GM12801 (cell line): ENCODE results near the gene FAM229A.

Experiments
- CTCF ChIP-seq: IDR thresholded peaks from one replicate; pipeline ENCODE4 v1.5.1; 2011; ENCODE audit warnings: control low read depth; ENCODE audit not compliant: insufficient read length; ENCODE audit errors: extremely low read depth

FAM229A gene

DNA sequence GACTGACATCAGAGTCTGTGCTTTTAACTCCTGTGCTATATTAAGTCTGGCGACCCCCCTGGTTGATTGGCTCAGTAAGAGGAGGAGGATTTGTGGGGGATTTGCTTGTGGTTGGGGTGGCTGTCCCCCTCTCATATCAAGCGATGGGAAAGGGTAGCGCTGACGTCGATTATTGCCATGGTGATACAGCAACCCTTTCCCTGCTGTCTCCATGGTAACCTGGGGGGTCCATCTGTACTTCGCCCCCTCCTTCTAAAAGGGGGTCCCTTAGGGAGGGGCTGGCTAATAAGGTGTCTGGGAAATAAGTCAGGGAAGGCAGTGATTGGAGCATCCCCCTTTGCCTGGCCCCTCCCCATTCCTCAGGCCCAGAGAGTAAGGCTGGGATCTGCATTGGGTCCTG, 4.7 kb downstream of the FAM229A start:
- TF ChIP-seq CTCF = no peak

DNA sequence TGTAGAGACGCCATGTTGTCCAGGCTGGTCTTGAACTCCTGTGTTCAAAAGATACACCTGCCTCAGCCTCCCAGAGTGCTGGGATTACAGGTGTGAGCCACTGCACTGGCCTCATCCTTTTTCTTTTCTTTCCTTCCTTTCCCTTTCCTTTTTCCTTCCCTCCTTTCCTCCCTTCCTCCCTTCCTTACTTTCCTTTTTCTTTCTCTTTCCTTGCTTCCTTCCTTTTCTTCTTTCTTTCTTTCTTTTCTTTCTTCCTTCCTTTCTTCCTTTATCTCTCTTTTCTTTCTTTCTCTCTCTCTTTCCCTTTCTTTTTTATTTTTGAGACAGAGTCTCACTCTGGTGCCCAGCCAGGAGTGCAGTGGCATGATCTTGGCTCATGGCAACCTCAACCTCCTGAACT, 5.8 kb downstream of the FAM229A start:
- TF ChIP-seq CTCF = no peak

DNA sequence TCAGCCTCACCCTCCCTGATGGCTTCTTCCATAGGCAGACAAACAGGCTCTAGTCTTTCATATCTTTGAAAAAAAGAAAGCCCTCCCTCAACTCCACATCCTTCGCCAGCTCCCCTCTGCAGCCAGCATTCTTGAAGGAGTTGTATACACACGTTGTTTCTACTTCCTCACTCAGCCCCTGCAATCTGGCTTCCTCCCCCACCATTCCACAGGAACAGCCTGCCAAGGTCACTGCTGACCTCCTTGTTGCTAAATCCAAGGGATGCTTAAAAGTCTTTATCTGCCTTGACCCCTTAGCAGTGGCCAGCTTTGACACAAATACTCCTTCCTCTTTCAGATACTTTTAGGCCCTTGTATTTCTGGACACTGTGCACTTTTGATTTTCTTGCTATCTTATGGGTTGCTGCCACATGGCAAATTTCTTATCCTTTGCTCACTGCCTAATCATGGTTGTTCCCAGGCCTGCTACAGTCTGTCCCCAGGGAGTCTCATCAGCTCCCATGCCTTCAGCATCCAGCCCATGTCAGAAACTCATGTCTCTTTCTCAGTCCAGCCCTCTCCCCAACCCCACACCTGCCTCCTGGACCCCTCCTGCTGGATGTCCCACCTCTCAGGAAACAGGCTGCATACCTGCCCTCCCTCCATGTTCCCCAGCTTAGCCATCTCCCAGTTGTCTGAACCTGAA, 8.3 kb downstream of the FAM229A start:
- TF ChIP-seq CTCF = no peak

DNA sequence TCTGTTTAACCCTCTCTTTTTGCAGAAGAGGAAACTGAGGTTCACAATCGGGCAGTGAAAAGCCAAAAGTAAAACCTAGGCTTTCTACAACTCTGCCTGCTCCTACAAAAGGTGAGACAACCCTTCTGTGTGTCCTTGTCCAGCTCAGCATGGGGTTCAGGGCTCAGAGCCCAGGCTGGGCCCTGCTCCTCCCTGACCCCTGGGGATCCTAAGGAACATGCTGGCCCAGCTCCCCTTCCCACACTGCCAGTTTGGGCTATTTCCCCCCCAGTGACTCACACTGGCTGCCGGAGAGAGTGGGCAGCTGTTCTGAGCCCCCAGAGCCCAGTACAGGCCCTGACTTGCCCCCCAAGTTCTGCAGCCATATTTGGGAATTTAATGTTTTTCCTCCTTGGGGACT, 8.9 kb downstream of the FAM229A start:
- no peak for TF ChIP-seq CTCF

DNA sequence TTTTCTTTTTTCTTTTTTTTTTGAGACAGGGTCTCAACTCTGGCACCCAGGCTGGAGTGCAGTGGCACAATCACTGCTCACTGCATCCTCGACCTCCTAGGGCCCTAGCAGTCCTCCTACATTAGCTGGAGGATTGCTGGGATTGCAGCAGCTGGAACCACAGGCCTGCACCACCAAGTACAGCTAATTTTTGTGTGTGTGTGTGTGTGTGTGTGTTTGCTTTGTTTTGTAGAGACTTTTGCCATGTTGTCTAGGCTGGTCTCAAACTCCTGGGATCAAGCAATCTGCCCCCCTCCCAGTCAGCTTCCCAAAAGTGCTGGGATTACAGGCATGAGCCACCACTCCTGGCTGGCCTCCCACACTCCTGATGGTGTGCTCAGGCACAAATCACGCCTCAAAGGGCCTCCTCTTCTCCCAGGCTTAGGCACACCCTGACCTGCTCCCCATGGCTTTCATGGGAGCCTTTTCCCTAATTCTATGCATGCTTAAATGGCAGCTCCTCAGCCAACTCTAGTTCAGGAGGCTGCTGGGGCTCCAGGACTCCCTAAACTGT, 9.4 kb downstream of the FAM229A start:
- no peak for TF ChIP-seq CTCF

DNA sequence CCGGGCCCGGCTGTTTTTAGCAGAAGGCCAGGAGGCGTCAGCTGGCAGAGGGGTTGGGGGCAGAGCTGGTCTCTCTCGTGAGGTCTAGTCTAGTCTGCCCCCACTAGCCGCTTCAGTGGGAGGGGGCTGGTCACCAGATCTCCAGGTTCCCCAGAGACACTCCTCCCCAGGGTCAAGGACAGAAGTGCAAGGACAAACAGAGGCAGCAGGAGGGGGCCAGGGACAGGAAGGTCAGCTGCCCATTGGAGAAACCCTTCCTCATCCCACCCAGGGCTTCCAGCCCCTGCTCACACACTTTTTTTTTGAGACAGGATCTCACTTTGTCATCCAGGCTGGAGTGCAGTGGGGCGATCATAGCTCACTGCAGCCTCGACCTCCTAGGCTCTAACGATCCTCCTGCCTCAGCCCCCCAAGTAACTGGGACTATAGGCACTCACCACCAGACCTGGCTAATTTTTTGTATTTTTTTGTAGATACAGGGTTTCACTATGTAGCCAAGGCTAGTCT, 10.0 kb downstream of the FAM229A start:
- no peak for TF ChIP-seq CTCF

GRCh38 chr1:32351399-32352238, 10.7 kb downstream of the FAM229A start:
- no peak for TF ChIP-seq CTCF
